DMS 273 treated with DMSO at 0.1 percent for 48 hours (cell line): ENCODE data around the gene SSR1.
"Not testable (repeated sequence)": the region's sequence is repeated elsewhere in the genome, so short reads cannot be mapped to it uniquely, and the experiment has no call there.

Experiments used
- DNase-seq: peaks from one replicate; lab custom pipeline; 2025; lab: John Stamatoyannopoulos, UW

The SSR1 gene

DNA sequence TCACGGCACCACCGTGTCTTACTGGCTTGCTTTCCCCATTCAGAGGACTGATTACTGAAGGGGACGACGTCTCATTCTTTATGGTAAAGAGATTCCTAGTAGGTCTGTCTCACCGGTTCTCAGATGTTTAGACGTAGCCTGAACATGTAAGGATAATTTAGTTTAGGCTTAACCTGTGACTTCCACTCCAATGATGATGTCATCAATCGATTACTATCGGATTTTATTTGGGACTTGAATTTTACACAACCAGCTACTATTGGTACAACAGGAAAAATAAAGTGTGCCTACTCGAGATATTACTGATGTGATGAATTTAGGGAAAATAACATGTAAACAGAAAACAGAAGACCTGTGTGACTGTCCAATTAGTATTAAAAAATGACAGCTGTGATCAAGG, 4.5 kb upstream of the SSR1 start:
- DNase-seq = no peak

DNA sequence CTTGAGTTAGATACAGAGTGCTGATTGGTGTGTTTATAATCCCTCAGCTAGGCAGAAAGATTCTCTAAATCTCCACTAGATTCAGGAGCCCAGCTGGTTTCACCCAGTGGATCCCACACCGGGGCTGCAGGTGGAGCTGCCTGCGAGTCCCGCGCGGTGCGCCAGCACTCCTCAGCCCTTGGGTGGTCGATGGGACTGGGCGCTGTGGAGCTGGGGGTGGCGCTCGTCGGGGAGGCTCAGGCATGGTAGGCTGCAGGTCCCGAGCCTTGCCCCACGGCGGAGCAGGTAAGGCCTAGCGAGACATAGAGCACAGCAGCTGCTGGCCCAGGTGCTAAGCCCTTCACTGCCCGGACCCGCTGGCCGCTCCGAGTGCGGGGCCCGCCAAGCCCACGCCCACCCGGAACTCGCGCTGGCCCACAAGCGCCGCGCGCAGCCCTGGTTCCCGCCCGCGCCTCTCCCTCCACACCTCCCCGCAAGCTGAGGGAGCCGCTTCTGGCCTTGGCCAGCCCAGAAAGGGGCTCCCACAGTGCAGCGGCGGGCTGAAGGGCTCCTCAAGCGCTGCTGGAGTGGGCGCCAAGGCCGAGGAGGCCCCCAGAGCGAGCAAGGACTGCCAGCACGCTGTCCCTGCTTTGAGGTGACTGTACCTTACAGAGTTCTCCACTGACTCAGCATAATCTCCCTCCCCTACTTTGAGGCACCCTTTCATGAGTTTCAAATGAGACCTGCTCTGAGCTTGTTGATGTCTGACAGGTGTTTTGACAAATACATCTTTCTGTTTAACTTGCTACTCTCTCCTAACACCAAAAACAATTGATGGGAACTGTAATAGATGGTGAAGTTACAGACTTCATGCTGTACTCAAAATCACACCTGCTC, 3.9 kb upstream of the SSR1 start:
- no peak for DNase-seq

DNA sequence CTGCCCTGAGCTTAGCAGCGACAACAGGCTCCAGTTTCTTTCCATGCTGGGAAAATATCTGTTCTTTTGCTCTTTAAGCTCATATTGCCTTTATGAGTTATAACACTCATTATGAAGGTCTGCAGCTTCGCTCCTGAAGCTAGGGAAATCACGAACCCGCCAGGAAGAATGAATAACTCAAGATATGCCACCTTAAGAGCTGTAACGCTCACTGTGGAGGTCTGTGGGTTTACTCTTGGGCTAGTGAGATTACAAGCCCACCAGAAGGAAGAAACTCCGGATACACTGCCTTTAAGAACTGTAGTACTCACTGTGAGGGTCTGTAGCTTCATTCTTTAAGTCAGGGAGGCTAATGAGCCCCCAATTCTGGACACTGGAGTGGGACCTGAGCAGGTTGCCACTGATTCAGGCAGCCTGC, 3.0 kb upstream of the SSR1 start:
- no peak for DNase-seq

DNA sequence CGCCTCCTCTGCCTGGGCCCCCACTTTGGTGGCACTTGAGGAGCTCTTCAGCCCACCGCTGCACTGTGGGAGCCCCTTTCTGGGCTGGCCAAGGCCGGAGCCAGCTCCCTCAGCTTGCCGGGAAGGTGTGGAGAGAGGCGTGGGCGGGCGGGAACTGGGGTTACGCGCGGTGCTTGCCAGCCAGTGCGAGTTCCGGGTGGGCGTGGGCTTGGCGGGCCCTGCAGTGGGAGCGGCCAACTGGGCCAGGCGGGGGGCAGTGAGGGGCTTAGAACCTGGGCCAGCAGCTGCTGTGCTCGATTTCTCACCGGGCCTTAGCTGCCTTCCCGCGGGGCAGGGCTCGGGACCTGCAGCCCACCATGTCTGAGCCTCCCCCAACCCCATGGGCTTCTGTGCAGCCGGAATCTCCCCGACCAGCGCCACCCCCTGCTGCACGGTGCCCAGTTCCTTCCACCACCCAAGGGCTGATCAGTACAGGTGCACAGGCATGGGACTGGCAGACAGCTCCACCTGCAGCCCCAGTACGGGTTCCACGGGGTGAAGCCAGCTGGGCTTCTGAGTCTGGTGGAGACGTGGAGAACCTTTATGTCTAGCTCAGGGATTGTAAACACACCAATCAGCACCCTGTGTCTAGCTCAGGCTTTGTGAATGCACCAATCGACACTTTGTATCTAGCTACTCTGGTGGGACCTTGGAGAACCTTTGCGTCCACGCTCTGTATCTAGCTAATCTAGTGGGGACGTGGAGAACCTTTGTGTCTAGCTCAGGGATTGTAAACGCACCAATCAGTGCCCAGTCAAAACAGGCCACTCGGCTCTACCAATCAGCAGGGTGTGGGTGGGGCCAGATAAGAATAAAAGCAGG, 2.3 kb upstream of the SSR1 start:
- DNase-seq = not testable (repeated sequence)

DNA sequence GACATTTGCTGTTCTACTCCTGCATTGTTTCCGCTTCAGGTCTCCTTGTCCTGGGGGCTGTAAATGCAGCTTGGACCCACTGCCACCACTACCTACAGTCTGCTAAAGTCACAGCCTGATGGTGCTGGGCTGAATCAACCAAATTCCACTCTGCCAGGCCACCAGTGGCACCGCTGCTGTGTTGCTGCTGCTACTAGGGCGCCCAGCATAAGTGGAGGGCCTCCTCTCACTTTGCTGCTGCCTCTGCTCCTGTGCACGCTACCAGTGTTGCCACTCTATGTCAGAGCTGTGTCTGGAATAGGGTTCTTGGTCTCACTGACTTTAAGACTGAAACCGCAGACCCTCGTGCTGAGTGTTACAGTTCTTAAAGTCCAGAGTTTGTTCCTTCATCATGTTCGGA, 1.4 kb upstream of the SSR1 start:
- DNase-seq = no peak

DNA sequence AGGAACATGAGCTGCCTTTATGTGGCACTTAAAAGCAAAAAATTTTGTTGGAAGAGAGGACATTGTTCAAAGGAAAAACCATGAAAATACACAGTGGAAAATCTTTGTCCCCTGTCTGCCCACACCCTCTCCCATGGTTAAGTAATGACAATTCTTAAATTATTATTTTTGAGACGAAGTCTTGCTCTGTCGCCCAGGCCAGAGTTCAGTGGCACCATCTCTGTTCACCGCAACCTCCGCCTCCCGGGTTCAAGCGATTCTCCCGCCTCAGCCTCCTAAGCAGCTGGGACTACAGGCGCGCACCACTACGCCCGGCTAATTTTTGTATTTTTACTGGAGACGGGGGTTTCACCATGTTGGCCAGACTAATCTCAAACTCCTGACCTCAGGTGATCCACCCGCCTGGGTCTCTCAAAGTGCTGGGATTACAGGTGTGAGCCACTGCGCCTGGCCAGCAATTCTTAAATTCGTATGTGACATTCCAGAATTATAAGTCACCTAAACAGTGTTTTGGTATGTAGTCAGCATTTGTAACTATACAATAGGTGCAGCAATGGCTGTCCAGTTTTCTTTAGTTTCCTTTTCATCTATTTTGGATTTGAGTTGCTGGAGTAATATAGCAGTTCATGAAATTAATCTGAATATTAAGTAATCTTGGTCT, 636 bp upstream of the SSR1 start:
- no peak for DNase-seq

DNA sequence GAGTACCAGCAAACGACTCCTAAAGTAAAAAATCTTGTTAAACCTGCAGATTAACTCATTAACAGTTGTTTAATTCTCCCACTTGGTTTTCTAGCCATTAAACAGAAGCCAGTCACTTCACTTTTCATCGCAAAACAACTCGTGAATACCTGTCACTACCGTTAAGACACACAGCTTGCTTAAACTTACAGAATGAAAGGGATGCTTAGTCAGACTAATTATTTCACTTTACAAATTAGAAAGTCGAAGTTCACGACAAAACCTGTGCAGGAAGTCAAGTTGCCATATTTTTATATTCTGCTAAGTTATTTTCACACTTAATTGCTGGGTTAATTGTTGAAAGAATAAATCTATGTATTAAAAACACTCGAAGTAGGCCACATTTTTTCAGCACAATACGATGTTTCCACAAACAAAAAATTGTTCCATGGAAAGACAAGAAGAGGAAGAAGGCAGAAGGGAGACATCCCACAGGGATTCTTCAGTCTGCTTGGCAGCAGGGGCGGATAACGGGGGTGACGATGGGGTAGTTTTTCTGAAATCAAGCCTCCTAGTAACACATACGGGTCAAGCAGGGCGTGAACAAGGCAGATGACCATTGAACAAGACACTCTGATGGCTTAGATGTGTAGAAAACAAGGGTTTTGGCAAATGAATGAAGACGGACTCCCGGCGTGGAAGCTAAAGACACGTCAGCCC, 933 bp downstream of the SSR1 start:
- no peak for DNase-seq

DNA sequence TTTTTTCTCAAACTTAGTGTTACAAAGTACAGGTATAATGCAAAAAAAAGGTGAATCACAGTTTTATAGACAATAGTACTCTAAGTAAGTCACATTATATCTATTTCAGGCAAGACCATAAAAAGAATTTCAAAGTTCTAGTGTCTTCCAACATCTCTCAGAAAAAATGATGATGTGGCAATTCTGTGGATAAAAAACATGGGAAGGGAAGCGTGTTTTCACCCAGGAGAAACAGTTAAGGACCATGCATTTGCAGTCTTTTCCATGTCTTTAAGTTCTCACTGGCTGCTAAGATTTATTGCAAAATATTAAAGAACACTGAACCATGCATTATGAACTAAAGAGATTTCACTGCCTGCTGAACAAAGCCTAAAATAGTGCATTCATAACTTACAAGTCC, 1.8 kb downstream of the SSR1 start:
- DNase-seq = no peak

DNA sequence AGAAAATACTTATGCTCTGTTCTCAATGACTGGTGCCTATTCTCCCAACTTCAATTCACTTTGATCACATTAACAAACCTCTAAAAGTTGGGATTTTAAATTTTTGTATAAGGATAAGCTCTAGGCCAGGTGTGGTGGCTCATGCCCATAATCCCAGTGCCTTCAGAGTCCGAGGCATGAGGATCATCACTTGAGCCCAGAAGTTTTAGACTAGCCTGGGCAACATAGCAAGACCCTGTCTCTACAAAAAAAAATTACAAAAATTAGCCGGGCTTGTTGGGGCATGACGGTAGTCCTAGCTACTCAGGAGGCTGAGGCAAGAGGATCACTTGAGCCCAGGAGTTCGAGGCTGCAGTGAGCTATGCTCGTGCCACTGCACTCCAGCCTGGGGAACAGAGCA, 3.9 kb downstream of the SSR1 start:
- no peak for DNase-seq

DNA sequence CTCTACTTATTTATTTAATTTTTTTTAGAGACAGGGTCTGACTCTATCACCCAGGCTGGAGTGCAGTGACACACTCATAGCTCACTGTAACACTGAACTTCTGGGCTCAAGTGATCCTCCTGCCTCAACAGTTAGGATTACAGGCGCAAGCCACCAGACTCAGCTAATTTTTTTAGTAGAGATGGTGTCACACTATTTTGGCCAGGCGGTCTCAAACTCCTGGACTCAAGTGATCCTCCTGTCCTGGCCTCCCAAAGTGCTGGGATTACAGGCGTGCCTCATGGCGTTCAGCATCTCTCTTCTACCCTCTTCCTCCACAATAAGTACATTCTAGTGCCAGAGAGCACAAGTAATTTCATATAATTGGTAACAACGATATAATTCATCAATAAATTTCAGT, 5.5 kb downstream of the SSR1 start:
- DNase-seq = no peak

DNA sequence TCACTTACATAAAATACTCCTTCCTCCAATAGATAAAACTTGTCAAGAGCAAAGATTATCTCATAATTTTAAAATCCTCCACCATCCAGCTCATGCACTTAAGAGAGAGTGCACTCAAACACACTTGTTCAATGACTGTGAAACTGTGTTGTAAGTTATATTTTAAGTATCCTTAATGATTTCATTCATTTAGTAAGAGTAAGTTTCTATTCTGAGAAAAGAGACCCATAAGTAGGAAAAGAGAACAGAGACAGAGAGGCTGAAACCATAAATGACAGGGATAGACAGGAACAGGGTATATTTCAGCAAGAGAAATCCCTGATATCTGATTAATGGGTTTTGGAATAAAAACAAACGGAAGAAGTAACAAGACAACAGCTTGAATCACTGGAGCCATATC, 8.2 kb downstream of the SSR1 start:
- DNase-seq = no peak

DNA sequence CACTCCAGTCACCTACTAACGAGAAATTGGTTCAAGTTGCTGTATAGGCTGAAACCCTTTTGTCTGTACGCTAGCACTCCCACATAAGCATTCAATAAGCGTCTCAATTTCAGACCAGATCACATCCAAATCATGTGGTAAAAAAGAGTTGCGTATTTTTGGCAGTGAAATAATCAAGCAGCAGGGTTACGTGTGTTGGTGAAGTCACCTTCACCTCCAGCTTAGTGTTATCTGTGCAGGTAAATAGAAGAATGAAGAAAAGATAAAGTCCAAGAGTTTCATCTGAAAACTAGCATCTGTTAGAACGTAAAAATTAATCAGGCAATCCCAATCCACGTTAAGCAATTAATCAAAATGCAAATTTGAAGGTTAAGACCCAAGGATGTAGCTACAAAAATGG, 11.3 kb downstream of the SSR1 start:
- DNase-seq = no peak

DNA sequence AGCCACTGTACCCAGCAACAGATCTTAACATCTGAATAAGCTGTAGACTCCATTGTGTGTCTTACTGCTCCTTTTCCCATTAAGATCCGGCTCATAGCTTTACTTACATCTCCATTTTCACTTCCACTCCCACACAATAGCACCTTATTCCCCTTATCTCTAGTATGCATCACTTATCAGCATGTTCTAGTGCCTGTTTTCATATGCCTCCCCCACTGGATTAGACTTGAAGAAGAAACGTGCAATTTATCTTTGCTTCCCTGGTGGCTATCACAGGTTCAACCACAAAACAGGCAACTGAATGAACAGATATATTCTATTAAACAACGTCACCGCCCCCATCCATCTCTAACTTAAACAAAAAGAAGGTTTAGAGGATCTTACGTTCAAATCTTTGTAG, 12.1 kb downstream of the SSR1 start:
- DNase-seq = no peak

DNA sequence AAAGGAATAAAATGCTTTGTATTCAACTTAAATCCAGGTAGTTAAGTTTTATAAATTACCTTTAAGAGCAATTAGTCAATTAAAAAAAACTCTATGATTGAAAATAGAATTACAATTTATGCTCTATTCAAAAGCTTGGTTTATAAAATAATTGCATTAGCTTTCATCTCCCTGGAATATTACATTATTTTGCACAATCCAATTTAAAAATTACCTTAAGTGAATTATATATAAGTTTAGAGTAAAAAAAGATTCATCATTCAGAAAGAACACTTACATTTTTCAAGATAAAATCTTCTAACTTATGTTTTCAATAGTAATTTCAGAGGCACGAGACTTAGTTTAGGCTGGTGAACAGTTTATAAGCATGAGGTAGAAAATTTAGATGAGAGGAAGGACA, 14.9 kb downstream of the SSR1 start:
- DNase-seq = no peak

DNA sequence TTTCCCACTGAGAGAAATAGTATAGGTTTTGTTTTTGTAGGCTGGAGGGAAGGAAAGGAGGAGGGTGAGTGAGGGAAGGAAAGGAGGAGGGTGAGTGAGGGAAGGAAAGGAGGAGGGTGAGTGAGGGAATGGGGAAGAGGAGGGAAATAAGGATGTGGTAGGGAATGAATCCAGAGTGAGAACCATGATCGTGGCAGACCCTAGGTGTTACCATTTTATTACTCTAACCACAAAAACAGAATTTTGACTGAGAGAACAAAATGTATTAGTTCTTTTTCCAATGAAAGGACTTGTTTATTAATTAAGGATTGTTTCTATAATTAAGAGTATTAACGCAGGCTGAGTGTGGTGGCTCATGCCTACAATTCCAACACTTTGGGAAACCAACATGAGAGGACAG, 16.4 kb downstream of the SSR1 start:
- no peak for DNase-seq

DNA sequence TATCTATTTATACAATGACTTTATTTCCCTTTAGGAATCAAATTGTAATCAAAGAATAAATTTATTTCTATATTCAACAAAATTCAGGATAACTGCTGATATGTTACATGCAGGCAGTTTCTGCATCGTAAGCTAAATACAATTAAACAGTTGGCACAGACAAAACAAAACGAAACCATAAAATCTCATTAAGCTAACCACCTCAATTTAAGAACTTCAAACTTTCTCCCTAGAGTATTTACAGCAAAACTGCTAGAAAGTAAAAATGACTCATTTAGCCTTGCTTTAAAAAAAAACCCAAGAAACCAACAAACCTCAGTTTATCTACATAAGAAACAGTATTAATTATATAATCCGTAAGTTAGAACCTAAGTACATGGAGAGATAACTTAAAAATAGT, 17.1 kb downstream of the SSR1 start:
- DNase-seq = no peak

DNA sequence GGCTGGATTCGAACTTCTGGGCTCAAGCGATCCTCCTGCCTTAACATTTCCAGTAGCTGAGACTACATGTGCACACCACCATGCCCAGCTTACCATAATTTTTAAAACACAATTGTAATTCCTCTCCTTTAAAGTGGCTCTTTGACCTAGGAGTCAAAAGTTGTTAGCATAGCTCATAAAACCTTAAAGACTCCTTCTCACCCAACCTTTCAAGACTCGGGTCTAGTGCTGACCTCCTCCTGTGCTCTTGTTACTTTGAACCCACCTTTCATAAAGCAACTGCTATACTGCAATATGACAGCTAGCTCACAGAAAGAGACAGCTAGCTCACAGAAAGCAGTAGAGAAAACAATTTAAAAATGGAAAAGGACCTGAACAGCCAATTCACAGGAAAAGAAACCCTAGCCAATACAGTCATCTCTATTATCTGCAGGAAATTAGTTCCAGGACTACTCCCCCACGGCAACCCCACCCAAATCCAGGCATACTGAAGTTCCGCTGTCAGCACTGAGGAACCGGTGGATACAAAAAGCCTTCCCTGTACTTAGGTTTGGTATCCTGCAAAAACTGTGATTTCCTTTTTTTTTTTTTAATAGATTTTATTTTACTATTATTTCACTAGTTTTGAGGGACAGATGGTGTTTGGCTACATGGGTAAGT, 20.3 kb downstream of the SSR1 start:
- DNase-seq = no peak

DNA sequence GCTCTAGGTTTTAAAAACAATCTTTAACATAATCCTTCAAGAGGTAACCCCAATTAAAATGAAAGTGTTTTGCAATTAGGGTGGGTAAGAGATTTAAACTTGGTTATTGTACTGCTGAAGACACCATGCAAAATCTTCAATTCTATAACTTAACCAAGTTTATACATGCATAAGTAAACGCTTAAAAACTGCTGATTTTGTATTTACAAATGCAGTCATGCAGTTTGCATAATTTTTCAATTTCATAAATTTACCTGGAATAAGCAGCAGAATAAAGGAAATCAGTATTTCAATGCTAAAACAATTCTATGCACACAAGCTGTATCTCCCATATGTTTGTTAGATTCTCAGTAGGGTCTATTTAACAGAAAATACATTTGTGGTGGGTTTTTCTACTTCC, 22.9 kb downstream of the SSR1 start:
- no peak for DNase-seq

DNA sequence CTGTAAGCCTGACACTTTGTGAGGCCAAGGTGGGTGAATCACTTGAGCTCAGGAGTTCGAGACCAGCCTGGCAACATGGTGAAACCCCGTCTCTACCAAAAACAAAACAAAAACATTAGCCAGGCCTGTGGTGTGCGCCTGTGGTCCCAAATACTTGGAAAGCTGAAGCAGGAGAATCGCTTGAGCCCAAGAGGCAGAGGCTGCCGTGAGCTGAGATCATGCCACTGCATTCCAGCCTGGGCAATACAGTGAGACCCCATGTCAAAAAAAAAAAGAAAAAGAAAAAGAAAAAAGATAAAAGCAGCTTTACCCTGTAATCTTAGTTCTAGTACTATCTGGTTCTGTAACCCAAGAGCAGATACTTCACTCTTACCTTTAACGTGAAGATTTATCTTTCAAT, 27.6 kb downstream of the SSR1 start:
- DNase-seq = no peak

DNA sequence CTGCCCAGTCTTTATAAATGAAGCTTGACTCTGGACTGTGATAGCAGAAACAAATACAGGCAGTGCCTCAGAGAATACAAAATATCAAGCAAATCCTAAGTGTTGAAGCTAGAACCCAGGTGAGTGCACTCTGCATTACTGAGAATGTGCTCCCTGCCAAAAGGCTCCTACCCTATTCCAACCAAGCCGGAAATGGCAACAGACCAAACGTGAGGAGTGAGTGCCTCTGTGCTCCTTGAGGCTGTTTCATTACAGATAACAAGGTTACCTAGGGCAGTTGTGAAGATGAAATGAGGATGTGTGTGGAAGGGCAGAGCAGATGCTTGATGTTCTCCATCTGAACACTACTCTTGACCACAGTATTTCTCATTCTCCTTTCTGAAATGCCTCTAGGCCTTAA, 29.3 kb downstream of the SSR1 start:
- DNase-seq = no peak

DNA sequence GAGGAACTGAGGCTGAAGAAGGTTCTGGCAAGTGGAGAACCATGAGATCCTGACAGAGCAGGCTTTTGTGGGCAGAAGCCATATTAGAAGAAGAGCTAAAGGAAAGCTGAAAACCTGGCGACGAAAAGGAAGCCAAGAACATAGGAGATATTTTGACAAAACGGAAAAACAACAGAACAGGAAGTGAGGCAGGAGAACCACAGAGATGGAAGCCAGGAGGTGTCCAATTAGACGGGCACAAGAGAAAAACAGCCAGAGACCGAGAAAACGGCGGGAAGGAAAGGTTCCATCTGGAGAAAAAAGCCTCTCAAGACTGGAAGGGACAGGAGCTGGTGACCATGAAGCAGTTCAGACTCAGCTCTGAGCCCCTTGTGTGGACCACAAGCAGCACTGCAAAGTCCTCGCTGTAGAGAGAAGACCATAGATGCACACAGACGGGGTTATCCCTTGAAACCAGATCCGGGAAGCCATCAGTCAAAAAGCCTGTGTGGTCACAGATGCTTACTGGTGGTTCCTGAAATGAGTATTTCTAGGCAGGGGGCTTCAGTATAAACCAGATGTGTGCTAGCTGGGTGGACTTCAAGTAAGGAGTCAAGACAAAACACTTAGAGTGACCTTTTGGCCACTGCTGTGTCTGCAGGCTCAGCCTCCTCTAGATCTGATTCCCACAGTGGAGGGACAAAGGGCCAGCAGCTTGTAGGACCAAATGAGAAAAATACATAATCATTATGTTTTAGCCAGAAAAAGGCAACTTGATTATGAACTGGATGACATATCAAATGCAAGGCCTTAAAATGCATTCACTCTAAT, 30.7 kb downstream of the SSR1 start:
- no peak for DNase-seq
